Measurements from ENCODE around the gene DTNB. TPM values are rescaled to one million over a fixed set of nuclear protein-coding genes. Genes with fewer than 3 reads are reported as not detected.

The DTNB gene
- total RNA-seq, 4 donors from 2014 or later: 3.0 to 7.5 (median 4.3) TPM

- Histone ChIP-seq H3K36me3 (no peaks in the 10 kb centered on the region), H3K4me3 (no peak overlapping the region), H3K9me3 (no peaks in the 10 kb centered on the region), H3K27ac (replicated peaks in 1 of 4) (no peak overlapping the region), H3K4me1 (peaks cover 0 to 7% (median 7%) of the 10 kb centered on the region in 4 donors), H3K27me3 (peaks cover 0 to 9% (median 0%) of the 10 kb centered on the region in 4 donors)
- DNase-seq (ENCODE audit: extremely low spot score): no peak
- TF ChIP-seq POLR2AphosphoS5 (IDR thresholded peaks at IDR 0.05) (no peak), EP300 (IDR thresholded peaks at IDR 0.05) (no peak), POLR2A (IDR thresholded peaks at IDR 0.05; ENCODE audit: low read depth) (no peak)
- TF ChIP-seq, protein P1, sequence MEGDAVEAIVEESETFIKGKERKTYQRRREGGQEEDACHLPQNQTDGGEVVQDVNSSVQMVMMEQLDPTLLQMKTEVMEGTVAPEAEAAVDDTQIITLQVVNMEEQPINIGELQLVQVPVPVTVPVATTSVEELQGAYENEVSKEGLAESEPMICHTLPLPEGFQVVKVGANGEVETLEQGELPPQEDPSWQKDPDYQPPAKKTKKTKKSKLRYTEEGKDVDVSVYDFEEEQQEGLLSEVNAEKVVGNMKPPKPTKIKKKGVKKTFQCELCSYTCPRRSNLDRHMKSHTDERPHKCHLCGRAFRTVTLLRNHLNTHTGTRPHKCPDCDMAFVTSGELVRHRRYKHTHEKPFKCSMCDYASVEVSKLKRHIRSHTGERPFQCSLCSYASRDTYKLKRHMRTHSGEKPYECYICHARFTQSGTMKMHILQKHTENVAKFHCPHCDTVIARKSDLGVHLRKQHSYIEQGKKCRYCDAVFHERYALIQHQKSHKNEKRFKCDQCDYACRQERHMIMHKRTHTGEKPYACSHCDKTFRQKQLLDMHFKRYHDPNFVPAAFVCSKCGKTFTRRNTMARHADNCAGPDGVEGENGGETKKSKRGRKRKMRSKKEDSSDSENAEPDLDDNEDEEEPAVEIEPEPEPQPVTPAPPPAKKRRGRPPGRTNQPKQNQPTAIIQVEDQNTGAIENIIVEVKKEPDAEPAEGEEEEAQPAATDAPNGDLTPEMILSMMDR (IDR thresholded peaks at IDR 0.05): no peak
- 72% methylated on average over 5 of the region's 5 CpGs for WGBS
- intact Hi-C loops (cut with DNase I): no loop called here
These were observed 39.1 kb upstream of the DTNB start for GRCh38 chr2:25712455-25712854.

DNA sequence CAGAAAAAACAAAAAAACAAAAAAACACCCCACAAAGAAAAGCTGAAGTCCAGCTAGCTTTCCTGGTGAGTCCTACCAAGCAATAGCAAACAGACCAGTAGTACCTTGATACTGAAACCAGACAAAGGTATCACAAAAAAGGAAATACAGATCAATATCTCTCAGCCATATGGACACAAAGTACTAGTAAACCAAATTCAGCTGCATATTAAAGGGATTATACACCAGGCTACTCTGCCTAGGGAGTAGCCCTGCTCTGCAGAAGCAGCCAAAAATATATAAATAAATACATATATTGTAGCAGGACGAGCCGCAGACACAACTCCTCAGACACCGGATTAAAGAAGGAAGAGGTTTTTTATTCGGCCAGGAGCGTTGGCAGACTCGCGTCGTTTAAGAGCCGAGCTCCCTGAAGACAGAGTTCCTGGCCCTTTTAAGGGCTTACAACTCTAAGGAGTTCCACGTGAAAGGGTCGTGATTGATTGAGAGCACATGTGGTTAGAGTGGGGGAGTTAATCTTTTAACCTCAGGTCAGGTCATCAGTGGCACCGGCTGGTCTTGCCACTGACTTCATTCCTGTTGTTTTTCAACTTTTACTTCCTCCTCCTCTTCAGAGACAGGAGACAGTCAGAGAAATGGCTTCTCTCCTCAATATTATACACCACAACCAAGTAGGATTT, 38.4 kb upstream of the DTNB start:
- Histone ChIP-seq H3K4me1 (peaks cover 0 to 7% (median 7%) of the 10 kb centered on the region in 4 donors), H3K4me3 (peak overlapping the region in 3 of 4 donors; percentile 20 to 22 (median 20)), H3K27ac (replicated peaks in 1 of 4) (no peak overlapping the region), H3K36me3 (no peaks in the 10 kb centered on the region), H3K9me3 (no peaks in the 10 kb centered on the region), H3K27me3 (peaks cover 0 to 9% (median 0%) of the 10 kb centered on the region in 4 donors)
- intact Hi-C loops (cut with DNase I): no loop called here
- WGBS: 5% methylated on average over 12 of the region's 12 CpGs
- no peak for DNase-seq (ENCODE audit: extremely low spot score)
- no peak for TF ChIP-seq POLR2A (IDR thresholded peaks at IDR 0.05; ENCODE audit: low read depth)
- TF ChIP-seq, protein P1 (IDR thresholded peaks at IDR 0.05): no peak
- TF ChIP-seq EP300 (IDR thresholded peaks at IDR 0.05): no peak
- no peak for TF ChIP-seq POLR2AphosphoS5 (IDR thresholded peaks at IDR 0.05)

DNA sequence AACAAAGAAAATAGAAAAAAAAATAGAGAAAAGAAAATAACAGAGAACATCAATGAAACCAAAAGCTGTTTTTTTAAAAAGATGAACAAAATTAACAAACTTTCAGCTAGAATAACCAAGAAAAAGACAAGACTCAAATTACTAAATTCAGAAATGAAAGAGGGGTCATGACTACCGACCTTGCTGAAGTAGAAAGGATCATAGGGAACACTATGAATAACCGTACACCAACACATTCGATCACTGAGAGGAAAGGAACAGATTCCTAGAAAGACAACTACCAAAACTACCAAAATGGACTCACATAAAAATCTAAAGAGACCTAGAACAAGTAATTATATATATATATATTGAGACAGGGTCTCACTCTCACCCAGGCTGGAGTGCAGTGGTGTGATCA, 37.4 kb upstream of the DTNB start:
- H3K27ac ChIP-seq (replicated peaks in 1 of 4): no peak overlapping the region
- H3K36me3 ChIP-seq: no peaks in the 10 kb centered on the region
- H3K27me3 ChIP-seq: peaks cover 0 to 9% (median 0%) of the 10 kb centered on the region in 4 donors
- no peak overlapping the region for H3K4me3 ChIP-seq
- H3K4me1 ChIP-seq: peaks cover 0 to 7% (median 7%) of the 10 kb centered on the region in 4 donors
- TF ChIP-seq, protein P1 (IDR thresholded peaks at IDR 0.05): no peak
- no peak for TF ChIP-seq POLR2AphosphoS5 (IDR thresholded peaks at IDR 0.05)
- no peak for TF ChIP-seq EP300 (IDR thresholded peaks at IDR 0.05)
- TF ChIP-seq POLR2A (IDR thresholded peaks at IDR 0.05; ENCODE audit: low read depth): no peak
- no peaks in the 10 kb centered on the region for H3K9me3 ChIP-seq
- 98% methylated on average over 3 of the region's 3 CpGs for WGBS
- no peak for DNase-seq (ENCODE audit: extremely low spot score)
- intact Hi-C loops (cut with DNase I): no loop called here

DNA sequence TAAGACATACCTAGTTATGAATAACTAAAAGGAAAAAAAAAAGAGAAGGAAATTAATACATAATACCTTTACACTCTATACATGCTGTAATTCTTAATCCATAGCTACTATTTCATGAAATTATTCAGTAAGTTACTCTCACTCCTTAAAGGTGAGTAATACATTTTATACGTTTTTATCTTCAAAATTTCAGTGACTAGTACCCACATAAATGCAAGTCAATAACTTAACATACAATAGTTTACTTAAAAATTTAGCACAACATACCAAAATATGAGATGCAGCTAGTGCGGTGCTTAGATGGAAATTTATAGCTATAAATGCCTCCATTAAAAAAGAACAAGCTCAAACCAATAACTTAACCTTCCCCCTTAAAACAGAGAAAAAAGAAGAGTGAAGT, 36.0 kb upstream of the DTNB start:
- no peaks in the 10 kb centered on the region for H3K36me3 ChIP-seq
- peaks cover 0 to 9% (median 0%) of the 10 kb centered on the region in 4 donors for H3K27me3 ChIP-seq
- H3K4me1 ChIP-seq: peaks cover 0 to 7% (median 7%) of the 10 kb centered on the region in 4 donors
- no peaks in the 10 kb centered on the region for H3K9me3 ChIP-seq
- DNase-seq (ENCODE audit: extremely low spot score): no peak
- intact Hi-C loops (cut with DNase I): no loop called here
- 87% methylated on average over 2 of the region's 2 CpGs for WGBS
- TF ChIP-seq, protein P1 (IDR thresholded peaks at IDR 0.05): no peak
- TF ChIP-seq POLR2AphosphoS5 (IDR thresholded peaks at IDR 0.05): no peak
- TF ChIP-seq POLR2A (IDR thresholded peaks at IDR 0.05; ENCODE audit: low read depth): no peak
- no peak for TF ChIP-seq EP300 (IDR thresholded peaks at IDR 0.05)
- H3K27ac ChIP-seq (replicated peaks in 1 of 4): no peak overlapping the region
- H3K4me3 ChIP-seq: no peak overlapping the region

Data from esophagus muscularis mucosa (tissue), 4 donors.